ENCODE data around the gene LAMB4.

- no peak for TF ChIP-seq CTCF (IDR thresholded peaks at IDR 0.05)
- TF ChIP-seq POLR2A (IDR thresholded peaks at IDR 0.05): no peak
Observed at GRCh38 chr7:107998660-107999480, 131.3 kb downstream of the LAMB4 start.
